PFSK-1 (cell line): ENCODE data around the gene RALGPS1.

ENCODE experiments used
- POLR2AphosphoS5 ChIP-seq: IDR thresholded peaks from 2 replicates; pipeline ENCODE4 v1.6.1; 2012; ENCODE audit warnings: low read depth, mild to moderate bottlenecking, control low read depth, low read length, moderate library complexity
- TAF1 ChIP-seq: IDR thresholded peaks from 2 replicates; pipeline ENCODE4 v1.6.1; 2012; ENCODE audit warnings: low read length, control low read depth, borderline replicate concordance; ENCODE audit not compliant: insufficient read depth
- TF ChIP-seq, protein P1 (sequence below), 2 experiments: IDR thresholded peaks; 2 replicates each; pipeline versions ENCODE4 v1.6.1 to v1.8.0; 2011 to 2012; ENCODE audit warnings: low read depth in 2 of 2, low read length in 2 of 2, control low read depth in 1 of 2, inconsistent platforms in 1 of 2, mild to moderate bottlenecking in 1 of 2, moderate library complexity in 1 of 2; ENCODE audit not compliant: insufficient read depth in 1 of 2

DNA sequence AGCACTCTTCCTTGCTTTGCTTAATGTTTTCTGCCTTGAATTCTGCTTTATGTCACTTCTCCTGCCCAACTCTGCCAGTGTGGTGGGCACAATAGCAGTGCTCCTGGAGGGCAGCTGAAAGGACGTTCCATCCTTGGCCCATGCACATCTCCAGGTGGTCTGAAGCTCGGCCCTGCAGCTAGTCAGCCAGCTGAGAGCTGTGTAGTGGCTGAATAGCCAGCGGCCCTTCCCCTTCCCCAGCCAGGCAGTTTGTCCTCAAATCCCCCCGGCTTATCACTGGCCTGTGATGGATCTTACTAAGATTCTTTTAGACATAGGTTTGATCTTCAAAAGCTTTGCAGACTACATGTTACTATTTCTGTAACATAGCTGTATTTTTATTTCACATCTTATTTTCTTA, 250.5 kb downstream of the RALGPS1 start:
- TF ChIP-seq POLR2AphosphoS5 (no peak), TAF1 (no peak)
- TF ChIP-seq, protein P1, sequence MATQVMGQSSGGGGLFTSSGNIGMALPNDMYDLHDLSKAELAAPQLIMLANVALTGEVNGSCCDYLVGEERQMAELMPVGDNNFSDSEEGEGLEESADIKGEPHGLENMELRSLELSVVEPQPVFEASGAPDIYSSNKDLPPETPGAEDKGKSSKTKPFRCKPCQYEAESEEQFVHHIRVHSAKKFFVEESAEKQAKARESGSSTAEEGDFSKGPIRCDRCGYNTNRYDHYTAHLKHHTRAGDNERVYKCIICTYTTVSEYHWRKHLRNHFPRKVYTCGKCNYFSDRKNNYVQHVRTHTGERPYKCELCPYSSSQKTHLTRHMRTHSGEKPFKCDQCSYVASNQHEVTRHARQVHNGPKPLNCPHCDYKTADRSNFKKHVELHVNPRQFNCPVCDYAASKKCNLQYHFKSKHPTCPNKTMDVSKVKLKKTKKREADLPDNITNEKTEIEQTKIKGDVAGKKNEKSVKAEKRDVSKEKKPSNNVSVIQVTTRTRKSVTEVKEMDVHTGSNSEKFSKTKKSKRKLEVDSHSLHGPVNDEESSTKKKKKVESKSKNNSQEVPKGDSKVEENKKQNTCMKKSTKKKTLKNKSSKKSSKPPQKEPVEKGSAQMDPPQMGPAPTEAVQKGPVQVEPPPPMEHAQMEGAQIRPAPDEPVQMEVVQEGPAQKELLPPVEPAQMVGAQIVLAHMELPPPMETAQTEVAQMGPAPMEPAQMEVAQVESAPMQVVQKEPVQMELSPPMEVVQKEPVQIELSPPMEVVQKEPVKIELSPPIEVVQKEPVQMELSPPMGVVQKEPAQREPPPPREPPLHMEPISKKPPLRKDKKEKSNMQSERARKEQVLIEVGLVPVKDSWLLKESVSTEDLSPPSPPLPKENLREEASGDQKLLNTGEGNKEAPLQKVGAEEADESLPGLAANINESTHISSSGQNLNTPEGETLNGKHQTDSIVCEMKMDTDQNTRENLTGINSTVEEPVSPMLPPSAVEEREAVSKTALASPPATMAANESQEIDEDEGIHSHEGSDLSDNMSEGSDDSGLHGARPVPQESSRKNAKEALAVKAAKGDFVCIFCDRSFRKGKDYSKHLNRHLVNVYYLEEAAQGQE (IDR thresholded peaks at IDR 0.05; ENCODE audit: insufficient read depth in 1 of 2, low read depth in 2 of 2, low read length in 2 of 2), result no peak
